Measurements from ENCODE around the gene JAK1. TPM values are rescaled to one million over a fixed set of nuclear protein-coding genes. Genes with fewer than 3 reads are reported as not detected.

The JAK1 gene
- total RNA-seq, 4 donors from 2014 or later, result 132 to 166 (median 161) TPM

DNA sequence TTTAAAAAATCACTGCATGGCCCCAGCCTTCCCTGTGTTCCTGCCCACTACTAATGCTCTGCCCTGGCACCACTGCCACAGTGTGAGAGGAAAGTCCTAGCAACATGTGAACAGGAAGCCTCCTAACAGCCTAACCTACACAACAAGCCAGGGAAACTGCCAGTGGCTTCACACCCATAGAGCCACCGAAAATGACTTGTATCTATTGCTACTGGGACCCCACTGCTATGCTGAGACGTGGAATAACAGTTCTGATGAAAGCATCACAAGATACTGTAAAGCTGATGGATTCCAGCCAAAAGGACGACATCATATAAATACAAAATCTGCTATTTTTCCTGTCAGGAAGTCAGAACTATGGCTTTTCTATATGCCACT, 74.9 kb downstream of the JAK1 start:
- H3K27ac ChIP-seq, result no peak overlapping the region
- H3K4me1 ChIP-seq, result peaks cover 9 to 76% (median 23%) of the 10 kb centered on the region in 3 donors
- H3K36me3 ChIP-seq, result no peaks in the 10 kb centered on the region
- no peak for ATAC-seq
- H3K27me3 ChIP-seq, result no peaks in the 10 kb centered on the region
- no peaks in the 10 kb centered on the region for H3K9me3 ChIP-seq
- 38 to 49% methylated on average over 2 to 3 of the region's 3 CpGs for WGBS, 2 donors (ENCODE audit: low coverage in 1 of 2)
- no peak overlapping the region for H3K4me3 ChIP-seq
- TF ChIP-seq POLR2AphosphoS5 (IDR thresholded peaks at IDR 0.05) (no peak), POLR2A (IDR thresholded peaks at IDR 0.05) (no peak), EP300 (IDR thresholded peaks at IDR 0.05) (no peak)
- TF ChIP-seq, protein P1, sequence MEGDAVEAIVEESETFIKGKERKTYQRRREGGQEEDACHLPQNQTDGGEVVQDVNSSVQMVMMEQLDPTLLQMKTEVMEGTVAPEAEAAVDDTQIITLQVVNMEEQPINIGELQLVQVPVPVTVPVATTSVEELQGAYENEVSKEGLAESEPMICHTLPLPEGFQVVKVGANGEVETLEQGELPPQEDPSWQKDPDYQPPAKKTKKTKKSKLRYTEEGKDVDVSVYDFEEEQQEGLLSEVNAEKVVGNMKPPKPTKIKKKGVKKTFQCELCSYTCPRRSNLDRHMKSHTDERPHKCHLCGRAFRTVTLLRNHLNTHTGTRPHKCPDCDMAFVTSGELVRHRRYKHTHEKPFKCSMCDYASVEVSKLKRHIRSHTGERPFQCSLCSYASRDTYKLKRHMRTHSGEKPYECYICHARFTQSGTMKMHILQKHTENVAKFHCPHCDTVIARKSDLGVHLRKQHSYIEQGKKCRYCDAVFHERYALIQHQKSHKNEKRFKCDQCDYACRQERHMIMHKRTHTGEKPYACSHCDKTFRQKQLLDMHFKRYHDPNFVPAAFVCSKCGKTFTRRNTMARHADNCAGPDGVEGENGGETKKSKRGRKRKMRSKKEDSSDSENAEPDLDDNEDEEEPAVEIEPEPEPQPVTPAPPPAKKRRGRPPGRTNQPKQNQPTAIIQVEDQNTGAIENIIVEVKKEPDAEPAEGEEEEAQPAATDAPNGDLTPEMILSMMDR (IDR thresholded peaks at IDR 0.05), result no peak

DNA sequence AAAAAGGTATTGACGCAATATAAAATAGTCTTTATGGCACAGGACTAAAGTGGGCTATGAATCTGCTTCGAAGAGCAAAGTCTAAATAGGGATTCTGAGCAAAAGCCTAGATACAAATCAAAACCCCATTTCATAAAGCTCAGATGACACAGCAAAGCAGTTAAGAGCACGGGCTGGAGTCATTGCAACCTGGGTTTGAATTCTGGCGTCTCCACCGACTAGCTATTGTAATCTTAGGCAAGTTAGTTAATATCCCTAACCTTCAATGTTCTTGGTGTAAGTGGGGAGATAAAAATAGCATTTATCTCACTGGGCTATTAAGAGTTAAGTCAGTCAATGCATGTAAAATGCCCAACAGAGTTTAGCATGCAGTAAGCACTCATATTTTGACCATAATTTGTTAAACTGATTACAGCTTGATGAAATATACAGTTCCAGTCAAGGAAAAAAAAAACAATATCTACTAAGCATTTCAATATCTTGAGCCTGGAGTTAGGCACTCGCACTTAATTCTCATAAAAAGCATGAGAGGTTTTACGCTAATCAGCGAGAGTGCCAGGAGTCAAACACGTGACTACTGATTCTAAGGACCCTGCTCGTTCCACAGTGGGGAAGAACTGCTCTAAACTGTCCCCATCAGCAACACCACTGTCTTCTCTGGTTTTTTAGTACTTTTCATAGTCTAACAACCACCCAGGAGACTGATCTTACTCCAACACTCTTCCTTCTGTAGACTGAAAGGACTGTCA, 75.5 kb downstream of the JAK1 start:
- WGBS, 2 donors (ENCODE audit: low coverage in 1 of 2), result 73 to 84% methylated on average over 5 to 10 of the region's 10 CpGs
- Histone ChIP-seq H3K27ac (no peak overlapping the region), H3K4me1 (peaks cover 9 to 71% (median 23%) of the 10 kb centered on the region in 3 donors), H3K4me3 (no peak overlapping the region), H3K9me3 (no peaks in the 10 kb centered on the region), H3K27me3 (no peaks in the 10 kb centered on the region), H3K36me3 (no peaks in the 10 kb centered on the region)
- TF ChIP-seq EP300 (IDR thresholded peaks at IDR 0.05), result no peak
- no peak for TF ChIP-seq POLR2AphosphoS5 (IDR thresholded peaks at IDR 0.05)
- TF ChIP-seq, protein P1 (IDR thresholded peaks at IDR 0.05), result no peak
- no peak for TF ChIP-seq POLR2A (IDR thresholded peaks at IDR 0.05)
- ATAC-seq, result no peak

DNA sequence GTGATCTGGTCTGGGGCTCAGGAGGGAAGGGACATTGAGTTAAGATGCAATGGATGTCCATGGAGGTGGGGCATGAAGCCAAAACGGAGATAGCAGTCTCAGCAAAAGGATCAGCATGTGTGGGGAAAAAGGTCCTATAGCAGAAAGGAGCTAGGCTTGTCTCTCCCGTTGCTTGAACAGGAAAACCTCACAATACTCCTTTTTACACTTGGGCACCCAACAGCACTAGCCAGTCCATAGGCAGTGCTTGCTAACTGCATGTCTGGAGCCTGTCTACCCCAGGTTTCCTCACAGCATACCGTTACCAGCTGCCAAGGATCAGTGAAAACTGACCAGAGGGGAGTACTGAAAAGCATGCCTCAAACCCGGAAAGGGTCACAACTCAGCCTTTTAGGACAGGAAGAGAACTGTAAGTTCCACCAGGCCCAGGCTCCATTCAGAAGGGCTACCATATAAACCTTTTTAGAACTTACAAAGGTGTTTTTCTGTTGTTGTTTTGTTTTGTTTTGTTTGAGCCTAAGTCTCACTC, 78.6 kb downstream of the JAK1 start:
- Histone ChIP-seq H3K9me3 (no peaks in the 10 kb centered on the region), H3K36me3 (peaks cover 0 to 28% of the 10 kb centered on the region in 2 donors), H3K4me1 (peaks cover 5 to 52% (median 15%) of the 10 kb centered on the region in 3 donors), H3K4me3 (no peak overlapping the region), H3K27me3 (no peaks in the 10 kb centered on the region), H3K27ac (no peak overlapping the region)
- TF ChIP-seq, protein P1 (IDR thresholded peaks at IDR 0.05), result no peak
- TF ChIP-seq POLR2AphosphoS5 (IDR thresholded peaks at IDR 0.05), result no peak
- no peak for TF ChIP-seq EP300 (IDR thresholded peaks at IDR 0.05)
- no peak for TF ChIP-seq POLR2A (IDR thresholded peaks at IDR 0.05)
- ATAC-seq, result no peak
- WGBS, 2 donors (ENCODE audit: low coverage in 1 of 2), result 53 to 82% methylated on average over 3 to 4 of the region's 4 CpGs

DNA sequence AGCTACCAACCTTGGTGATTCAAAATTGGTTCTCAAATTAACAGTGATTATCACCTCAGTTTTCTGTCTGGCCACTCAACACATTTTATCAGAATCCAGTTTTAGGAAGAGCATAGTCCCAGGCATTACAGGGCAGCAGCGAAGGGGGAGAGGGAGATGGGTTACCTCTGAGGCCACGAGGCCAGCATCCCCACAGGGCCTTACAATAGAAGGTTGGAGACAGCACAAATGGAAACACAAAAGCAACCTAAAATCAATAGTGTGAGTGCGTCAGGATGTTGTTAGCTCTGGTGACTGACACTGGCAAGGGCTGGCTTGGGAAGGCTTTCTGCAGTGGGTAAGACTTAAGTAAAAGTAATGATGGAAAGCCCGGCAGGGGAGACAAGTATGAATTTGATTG, 79.5 kb downstream of the JAK1 start:
- WGBS, 2 donors (ENCODE audit: low coverage in 1 of 2), result 93 to 94% methylated on average over 2 to 4 of the region's 4 CpGs
- Histone ChIP-seq H3K27ac (no peak overlapping the region), H3K9me3 (no peaks in the 10 kb centered on the region), H3K36me3 (peaks cover 0 to 37% of the 10 kb centered on the region in 2 donors), H3K4me1 (peaks cover 5 to 43% (median 13%) of the 10 kb centered on the region in 3 donors), H3K27me3 (no peaks in the 10 kb centered on the region), H3K4me3 (no peak overlapping the region)
- no peak for TF ChIP-seq POLR2AphosphoS5 (IDR thresholded peaks at IDR 0.05)
- no peak for TF ChIP-seq POLR2A (IDR thresholded peaks at IDR 0.05)
- TF ChIP-seq, protein P1 (IDR thresholded peaks at IDR 0.05), result no peak
- TF ChIP-seq EP300 (IDR thresholded peaks at IDR 0.05), result no peak
- ATAC-seq, result no peak

DNA sequence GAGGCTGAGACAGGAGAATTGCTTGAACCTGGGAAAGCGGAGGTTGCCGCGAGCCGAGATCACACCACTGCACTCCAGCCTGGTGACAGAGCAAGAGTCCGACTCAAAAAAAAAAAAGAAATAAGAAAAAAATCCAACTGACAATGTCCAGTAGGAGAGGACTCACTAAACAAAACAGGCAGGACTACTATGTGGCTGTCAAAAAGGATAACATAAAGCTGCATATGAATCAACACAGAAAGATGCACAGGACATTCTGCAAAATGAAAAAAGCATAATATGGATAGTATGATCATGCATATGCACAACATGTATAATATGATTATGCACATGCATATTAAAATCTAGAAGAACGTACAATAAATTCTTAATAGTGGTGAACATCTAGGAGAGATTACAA, 80.7 kb downstream of the JAK1 start:
- Histone ChIP-seq H3K27ac (no peak overlapping the region), H3K36me3 (peaks cover 0 to 42% of the 10 kb centered on the region in 2 donors), H3K27me3 (no peaks in the 10 kb centered on the region), H3K4me3 (no peak overlapping the region), H3K4me1 (peaks cover 2 to 31% (median 5%) of the 10 kb centered on the region in 3 donors), H3K9me3 (no peaks in the 10 kb centered on the region)
- no peak for ATAC-seq
- 100% methylated on average over 1 to 5 of the region's 6 CpGs for WGBS, 2 donors (ENCODE audit: low coverage in 1 of 2)
- TF ChIP-seq EP300 (IDR thresholded peaks at IDR 0.05) (no peak), POLR2AphosphoS5 (IDR thresholded peaks at IDR 0.05) (no peak), POLR2A (IDR thresholded peaks at IDR 0.05) (no peak)
- TF ChIP-seq, protein P1 (IDR thresholded peaks at IDR 0.05), result no peak
